Liver (tissue), 9 donors: Measurements from ENCODE around the gene GRIN2C. TPM values are rescaled to one million over a fixed set of nuclear protein-coding genes. Genes with fewer than 3 reads are reported as not detected.

Experiments used
- DNase-seq: peaks from one replicate; pipeline ENCODE4 v3.0.0-alpha.2; 2017; ENCODE audit warnings: low spot score
- H3K27ac ChIP-seq, 2 donors: one replicate each; pipeline ENCODE4 v1.7.0; 2013; ENCODE audit warnings: inconsistent platforms in 2 of 2, low read length in 2 of 2, control low read depth in 1 of 2, low read depth in 1 of 2, mild to moderate bottlenecking in 1 of 2
- H3K27me3 ChIP-seq, 4 donors: one replicate each; pipeline versions ENCODE4 v1.6.1 to v1.7.0; 2013; ENCODE audit warnings: low read length in 3 of 4, inconsistent platforms in 1 of 4, mild to moderate bottlenecking in 1 of 4, moderate library complexity in 1 of 4; ENCODE audit not compliant: control insufficient read depth in 4 of 4, insufficient read depth in 4 of 4
- H3K36me3 ChIP-seq, 4 donors: one replicate each; pipeline versions ENCODE4 v1.6.1 to v1.7.0; 2013; ENCODE audit warnings: low read length in 3 of 4, mild to moderate bottlenecking in 3 of 4, low read depth in 1 of 4, moderate library complexity in 1 of 4; ENCODE audit not compliant: control insufficient read depth in 4 of 4, insufficient read depth in 3 of 4
- H3K4me1 ChIP-seq, 4 donors: one replicate each; pipeline versions ENCODE4 v1.6.1 to v1.7.0; 2013; ENCODE audit warnings: low read length in 3 of 4, mild to moderate bottlenecking in 3 of 4, moderate library complexity in 1 of 4; ENCODE audit not compliant: control insufficient read depth in 4 of 4, insufficient read depth in 4 of 4
- H3K4me3 ChIP-seq, 3 donors: one replicate each; pipeline versions ENCODE4 v1.6.1 to v1.7.0; 2013; ENCODE audit warnings: low read length in 3 of 3, control low read depth in 1 of 3, low read depth in 1 of 3, mild to moderate bottlenecking in 1 of 3
- H3K9ac ChIP-seq, 2 donors: one replicate each; pipeline ENCODE4 v1.7.0; 2013; ENCODE audit warnings: low read length in 2 of 2, mild to moderate bottlenecking in 2 of 2, moderate library complexity in 2 of 2, control low read depth in 1 of 2, low read depth in 1 of 2
- H3K9me3 ChIP-seq, 4 donors: one replicate each; pipeline versions ENCODE4 v1.6.1 to v1.7.0; 2013; ENCODE audit warnings: low read length in 3 of 4; ENCODE audit not compliant: control insufficient read depth in 4 of 4
- EGR1 ChIP-seq, 2 donors: IDR thresholded peaks; 2 replicates each; pipeline ENCODE4 v1.6.1; 2016 to 2018; ENCODE audit warnings: antibody characterized with exemption in 2 of 2, low read depth in 2 of 2
- FOXA1 ChIP-seq: IDR thresholded peaks from 2 replicates; pipeline ENCODE4 v1.6.1; 2016; ENCODE audit warnings: antibody characterized with exemption
- FOXA2 ChIP-seq: IDR thresholded peaks from 2 replicates; pipeline ENCODE4 v1.6.1; 2016; ENCODE audit warnings: antibody characterized with exemption
- GABPA ChIP-seq, 2 donors: IDR thresholded peaks in 1 of 2; conservative IDR thresholded peaks in 1 of 2; 2 replicates each; pipeline ENCODE4 v1.6.1; 2016; ENCODE audit warnings: antibody characterized with exemption in 2 of 2, mild to moderate bottlenecking in 1 of 2, moderate library complexity in 1 of 2
- HNF4A ChIP-seq, 2 donors: conservative IDR thresholded peaks; 2 replicates each; pipeline ENCODE4 v1.6.1; 2016; ENCODE audit warnings: antibody characterized with exemption in 2 of 2, mild to moderate bottlenecking in 2 of 2
- HNF4G ChIP-seq: IDR thresholded peaks from 2 replicates; pipeline ENCODE4 v1.6.1; 2016; ENCODE audit warnings: antibody characterized with exemption
- JUND ChIP-seq, 2 donors: IDR thresholded peaks; 2 replicates each; pipeline ENCODE4 v1.6.1; 2016; ENCODE audit warnings: antibody characterized with exemption in 2 of 2
- NR2F2 ChIP-seq: IDR thresholded peaks from 2 replicates; pipeline ENCODE4 v1.6.1; 2016; ENCODE audit warnings: antibody characterized with exemption
- RAD21 ChIP-seq, 2 donors: IDR thresholded peaks; 2 replicates each; pipeline ENCODE4 v1.6.1; 2016; ENCODE audit warnings: antibody characterized with exemption in 2 of 2, mild to moderate bottlenecking in 2 of 2
- RXRA ChIP-seq, 2 donors: IDR thresholded peaks; 2 replicates each; pipeline ENCODE4 v1.6.1; 2017 to 2018; ENCODE audit warnings: antibody characterized with exemption in 2 of 2, mild to moderate bottlenecking in 1 of 2
- SP1 ChIP-seq: IDR thresholded peaks from 2 replicates; pipeline ENCODE4 v1.6.1; 2018; ENCODE audit warnings: antibody characterized with exemption, mild to moderate bottlenecking
- TAF1 ChIP-seq: conservative IDR thresholded peaks from 2 replicates; pipeline ENCODE4 v1.6.1; 2016; ENCODE audit warnings: antibody characterized with exemption, mild to moderate bottlenecking
- YY1 ChIP-seq: IDR thresholded peaks from 2 replicates; pipeline ENCODE4 v1.6.1; 2016; ENCODE audit warnings: antibody characterized with exemption, mild to moderate bottlenecking
- WGBS: extraction: QIAGEN DNeasy Blood & Tissue Kit; methylation state at CpG from one replicate; pipeline ENCODE4 v1.1.7; 2013; 5-methylcytosine and 5-hydroxymethylcytosine counted together
- polyA plus RNA-seq, 2 donors: library from polyadenylated mRNA; stranded (reverse) in 1 of 2; unstranded in 1 of 2; fragments of 200-250 nt in 1 of 2; fragments of >200 nt in 1 of 2; fragmentation: Nextera tagmentation in 1 of 2; extraction: Ambion mirVana in 1 of 2; gene quantifications; one replicate each; pipeline versions ENCODE4 v1.2.1 to v1.2.3, GENCODE V29; 2013 to 2015
- total RNA-seq, 2 donors: library from RNA; depleted of rRNA; stranded (reverse); fragments of >200 nt; gene quantifications; one replicate each; pipeline ENCODE4 v1.2.3, GENCODE V29; 2014
- TF ChIP-seq, protein P1 (sequence below): IDR thresholded peaks from 2 replicates; pipeline ENCODE4 v1.6.1; 2016; ENCODE audit warnings: antibody characterized with exemption, mild to moderate bottlenecking
- TF ChIP-seq, protein P2 (sequence below): IDR thresholded peaks from 2 replicates; pipeline ENCODE4 v1.6.1; 2016; ENCODE audit warnings: antibody characterized with exemption
- TF ChIP-seq, protein P3 (sequence below): IDR thresholded peaks from 2 replicates; pipeline ENCODE4 v1.6.1; 2016; ENCODE audit warnings: antibody characterized with exemption
- TF ChIP-seq, protein P4 (sequence below): fragments of 150-350 bp; IDR thresholded peaks from 2 replicates; pipeline ENCODE4 v1.5.1; 2017; ENCODE audit warnings: improper control_type of control experiment, low read depth, low read length; ENCODE audit not compliant: missing input control
- TF ChIP-seq, protein P5 (sequence below): IDR thresholded peaks from 2 replicates; pipeline ENCODE4 v1.6.1; 2016; ENCODE audit warnings: antibody characterized with exemption
- donor health status: healthy.
- donor health status: healthy.
- donor health status: healthy.
- donor health status: healthy.
- donor health status: healthy.

Gene GRIN2C
- total and polyA plus RNA-seq, 4 donors, result 0.03 to 0.10 (median 0.09) TPM; not detected in 1

DNA sequence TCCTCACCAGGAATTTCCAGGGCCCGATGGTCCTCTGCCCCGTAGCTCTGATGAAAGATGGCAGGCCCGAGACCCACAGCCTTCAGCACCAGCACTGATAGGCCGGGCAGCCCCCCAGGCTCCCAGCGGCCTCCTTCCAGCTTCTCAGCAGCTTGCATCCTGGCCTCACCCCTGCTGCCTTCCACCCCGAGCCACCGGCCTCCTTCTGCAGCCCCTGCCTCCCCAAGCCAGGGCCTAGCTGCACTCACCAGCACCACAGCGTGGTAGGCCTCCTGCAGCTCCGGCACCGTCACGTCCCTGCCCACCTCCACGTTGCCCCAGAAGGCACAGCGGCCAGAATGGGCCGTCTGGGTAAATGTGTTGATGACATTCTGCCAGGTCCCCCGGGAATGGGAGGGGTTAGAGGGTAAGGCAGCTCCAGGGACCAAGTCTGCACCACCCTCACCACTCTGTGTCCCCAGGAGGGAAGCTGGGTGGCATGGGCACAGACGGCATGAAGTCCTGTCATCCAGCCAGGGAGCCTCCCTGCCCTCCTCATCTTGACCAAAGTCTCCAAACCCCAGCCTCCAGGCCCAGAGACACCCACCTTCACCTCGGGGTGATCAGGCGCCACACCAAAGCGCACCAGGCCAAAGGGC, 6.6 kb upstream of the GRIN2C start:
- peaks cover 4 to 10% (median 7%) of the 10 kb centered on the region in 4 donors for H3K4me1 ChIP-seq
- H3K9me3 ChIP-seq, result no peaks in the 10 kb centered on the region
- TF ChIP-seq SP1, result no peak
- no peak for TF ChIP-seq GABPA (IDR thresholded peaks at IDR 0.05 in 1 of 2, conservative IDR thresholded peaks at IDR 0.05 in 1 of 2)
- no peak for TF ChIP-seq YY1
- TF ChIP-seq FOXA2, result no peak
- no peak for TF ChIP-seq NR2F2
- TF ChIP-seq, protein P1, sequence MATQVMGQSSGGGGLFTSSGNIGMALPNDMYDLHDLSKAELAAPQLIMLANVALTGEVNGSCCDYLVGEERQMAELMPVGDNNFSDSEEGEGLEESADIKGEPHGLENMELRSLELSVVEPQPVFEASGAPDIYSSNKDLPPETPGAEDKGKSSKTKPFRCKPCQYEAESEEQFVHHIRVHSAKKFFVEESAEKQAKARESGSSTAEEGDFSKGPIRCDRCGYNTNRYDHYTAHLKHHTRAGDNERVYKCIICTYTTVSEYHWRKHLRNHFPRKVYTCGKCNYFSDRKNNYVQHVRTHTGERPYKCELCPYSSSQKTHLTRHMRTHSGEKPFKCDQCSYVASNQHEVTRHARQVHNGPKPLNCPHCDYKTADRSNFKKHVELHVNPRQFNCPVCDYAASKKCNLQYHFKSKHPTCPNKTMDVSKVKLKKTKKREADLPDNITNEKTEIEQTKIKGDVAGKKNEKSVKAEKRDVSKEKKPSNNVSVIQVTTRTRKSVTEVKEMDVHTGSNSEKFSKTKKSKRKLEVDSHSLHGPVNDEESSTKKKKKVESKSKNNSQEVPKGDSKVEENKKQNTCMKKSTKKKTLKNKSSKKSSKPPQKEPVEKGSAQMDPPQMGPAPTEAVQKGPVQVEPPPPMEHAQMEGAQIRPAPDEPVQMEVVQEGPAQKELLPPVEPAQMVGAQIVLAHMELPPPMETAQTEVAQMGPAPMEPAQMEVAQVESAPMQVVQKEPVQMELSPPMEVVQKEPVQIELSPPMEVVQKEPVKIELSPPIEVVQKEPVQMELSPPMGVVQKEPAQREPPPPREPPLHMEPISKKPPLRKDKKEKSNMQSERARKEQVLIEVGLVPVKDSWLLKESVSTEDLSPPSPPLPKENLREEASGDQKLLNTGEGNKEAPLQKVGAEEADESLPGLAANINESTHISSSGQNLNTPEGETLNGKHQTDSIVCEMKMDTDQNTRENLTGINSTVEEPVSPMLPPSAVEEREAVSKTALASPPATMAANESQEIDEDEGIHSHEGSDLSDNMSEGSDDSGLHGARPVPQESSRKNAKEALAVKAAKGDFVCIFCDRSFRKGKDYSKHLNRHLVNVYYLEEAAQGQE, result no peak
- TF ChIP-seq HNF4G, result no peak
- no peaks in the 10 kb centered on the region for H3K27me3 ChIP-seq
- no peaks in the 10 kb centered on the region for H3K36me3 ChIP-seq
- WGBS, result 84% methylated on average over 19 of the region's 19 CpGs
- H3K27ac ChIP-seq, result no peak overlapping the region
- H3K4me3 ChIP-seq, result no peak overlapping the region
- no peak for DNase-seq
- H3K9ac ChIP-seq, result no peak overlapping the region

DNA sequence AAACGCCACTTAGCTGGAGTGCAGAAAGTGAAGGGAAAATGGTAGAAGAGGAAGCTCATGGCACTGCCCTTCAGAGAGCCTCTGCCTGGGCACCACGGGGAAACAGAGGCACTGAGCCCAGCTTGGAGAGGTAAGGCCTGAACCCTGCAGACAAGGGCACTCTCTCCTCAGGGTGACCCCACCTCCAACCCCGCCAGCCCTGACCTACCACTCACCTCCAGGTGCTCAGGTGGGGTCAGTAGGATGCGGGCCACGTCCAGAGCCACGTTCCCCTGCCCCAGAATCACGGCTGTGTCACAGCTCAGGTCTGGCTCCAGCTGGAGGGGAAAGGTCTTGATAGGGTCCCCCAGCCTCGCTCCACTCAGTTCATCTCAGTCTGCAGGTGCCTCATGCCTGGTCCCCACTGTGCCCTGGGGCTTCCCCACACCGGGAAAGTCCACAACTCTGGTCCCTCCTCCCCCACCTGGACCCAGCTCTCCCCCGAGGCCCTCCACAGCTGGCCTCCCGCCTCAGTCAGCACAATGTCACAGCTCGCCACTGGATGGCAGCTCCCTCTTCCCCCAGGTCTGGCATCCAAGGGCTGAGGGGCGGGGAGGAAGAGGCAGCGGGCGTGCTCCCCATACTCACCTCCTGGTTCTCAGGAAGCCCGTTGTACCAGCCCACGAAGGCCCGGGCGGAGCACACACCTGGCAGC, 6.0 kb upstream of the GRIN2C start:
- Histone ChIP-seq H3K9me3 (no peaks in the 10 kb centered on the region), H3K27me3 (no peaks in the 10 kb centered on the region), H3K27ac (no peak overlapping the region), H3K4me3 (no peak overlapping the region), H3K36me3 (no peaks in the 10 kb centered on the region), H3K9ac (no peak overlapping the region), H3K4me1 (peaks cover 5 to 16% (median 10%) of the 10 kb centered on the region in 4 donors)
- 89% methylated on average over 19 of the region's 19 CpGs for WGBS
- TF ChIP-seq NR2F2 (no peak), RXRA (IDR thresholded peaks at IDR 0.05) (no peak), RAD21 (IDR thresholded peaks at IDR 0.05) (no peak), JUND (IDR thresholded peaks at IDR 0.05) (no peak), YY1 (no peak), EGR1 (IDR thresholded peaks at IDR 0.05; ENCODE audit: low read depth in 2 of 2) (no peak), FOXA1 (no peak), FOXA2 (no peak), GABPA (IDR thresholded peaks at IDR 0.05 in 1 of 2, conservative IDR thresholded peaks at IDR 0.05 in 1 of 2) (no peak), TAF1 (no peak), SP1 (no peak), HNF4A (conservative IDR thresholded peaks at IDR 0.05) (no peak)
- TF ChIP-seq, protein P2, sequence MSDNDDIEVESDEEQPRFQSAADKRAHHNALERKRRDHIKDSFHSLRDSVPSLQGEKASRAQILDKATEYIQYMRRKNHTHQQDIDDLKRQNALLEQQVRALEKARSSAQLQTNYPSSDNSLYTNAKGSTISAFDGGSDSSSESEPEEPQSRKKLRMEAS, result no peak
- TF ChIP-seq, protein P1, result no peak
- TF ChIP-seq, protein P3, sequence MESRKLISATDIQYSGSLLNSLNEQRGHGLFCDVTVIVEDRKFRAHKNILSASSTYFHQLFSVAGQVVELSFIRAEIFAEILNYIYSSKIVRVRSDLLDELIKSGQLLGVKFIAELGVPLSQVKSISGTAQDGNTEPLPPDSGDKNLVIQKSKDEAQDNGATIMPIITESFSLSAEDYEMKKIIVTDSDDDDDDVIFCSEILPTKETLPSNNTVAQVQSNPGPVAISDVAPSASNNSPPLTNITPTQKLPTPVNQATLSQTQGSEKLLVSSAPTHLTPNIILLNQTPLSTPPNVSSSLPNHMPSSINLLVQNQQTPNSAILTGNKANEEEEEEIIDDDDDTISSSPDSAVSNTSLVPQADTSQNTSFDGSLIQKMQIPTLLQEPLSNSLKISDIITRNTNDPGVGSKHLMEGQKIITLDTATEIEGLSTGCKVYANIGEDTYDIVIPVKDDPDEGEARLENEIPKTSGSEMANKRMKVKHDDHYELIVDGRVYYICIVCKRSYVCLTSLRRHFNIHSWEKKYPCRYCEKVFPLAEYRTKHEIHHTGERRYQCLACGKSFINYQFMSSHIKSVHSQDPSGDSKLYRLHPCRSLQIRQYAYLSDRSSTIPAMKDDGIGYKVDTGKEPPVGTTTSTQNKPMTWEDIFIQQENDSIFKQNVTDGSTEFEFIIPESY, result no peak
- TF ChIP-seq, protein P4, sequence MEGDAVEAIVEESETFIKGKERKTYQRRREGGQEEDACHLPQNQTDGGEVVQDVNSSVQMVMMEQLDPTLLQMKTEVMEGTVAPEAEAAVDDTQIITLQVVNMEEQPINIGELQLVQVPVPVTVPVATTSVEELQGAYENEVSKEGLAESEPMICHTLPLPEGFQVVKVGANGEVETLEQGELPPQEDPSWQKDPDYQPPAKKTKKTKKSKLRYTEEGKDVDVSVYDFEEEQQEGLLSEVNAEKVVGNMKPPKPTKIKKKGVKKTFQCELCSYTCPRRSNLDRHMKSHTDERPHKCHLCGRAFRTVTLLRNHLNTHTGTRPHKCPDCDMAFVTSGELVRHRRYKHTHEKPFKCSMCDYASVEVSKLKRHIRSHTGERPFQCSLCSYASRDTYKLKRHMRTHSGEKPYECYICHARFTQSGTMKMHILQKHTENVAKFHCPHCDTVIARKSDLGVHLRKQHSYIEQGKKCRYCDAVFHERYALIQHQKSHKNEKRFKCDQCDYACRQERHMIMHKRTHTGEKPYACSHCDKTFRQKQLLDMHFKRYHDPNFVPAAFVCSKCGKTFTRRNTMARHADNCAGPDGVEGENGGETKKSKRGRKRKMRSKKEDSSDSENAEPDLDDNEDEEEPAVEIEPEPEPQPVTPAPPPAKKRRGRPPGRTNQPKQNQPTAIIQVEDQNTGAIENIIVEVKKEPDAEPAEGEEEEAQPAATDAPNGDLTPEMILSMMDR, result no peak
- TF ChIP-seq, protein P5, sequence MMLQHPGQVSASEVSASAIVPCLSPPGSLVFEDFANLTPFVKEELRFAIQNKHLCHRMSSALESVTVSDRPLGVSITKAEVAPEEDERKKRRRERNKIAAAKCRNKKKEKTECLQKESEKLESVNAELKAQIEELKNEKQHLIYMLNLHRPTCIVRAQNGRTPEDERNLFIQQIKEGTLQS, result no peak
- no peak for DNase-seq
